GM18499 (cell line): ENCODE results near the gene ZNF529.
"Not testable (repeated sequence)": the region's sequence is repeated elsewhere in the genome, so short reads cannot be mapped to it uniquely, and the experiment has no call there.

Experiments
- ATAC-seq: cut with Tn5 transposase; IDR thresholded peaks from one replicate; pipeline ENCODE4 v1.9.1; 2021; ENCODE audit warnings: moderate number of reproducible peaks; ENCODE audit not compliant: insufficient read depth, unreplicated experiment

Gene ZNF529

GRCh38 chr19:36573020-36573894 is at the start of gene ZNF529:
Gene ZNF529, minus strand, starts transcription at chr19:36573292. Its CDS starts 946 bp downstream, at chr19:36572346.
- ATAC-seq = peak; percentile 61

GRCh38 chr19:36605877-36606478 is 32.9 kb upstream of the ZNF529 start:
- no peak for ATAC-seq

- no peak for ATAC-seq
These were observed 32.2 kb upstream of the ZNF529 start, which contains the start of gene ZNF382 for GRCh38 chr19:36605101-36605876. Gene ZNF382, plus strand, starts transcription at chr19:36605313. Its CDS starts 4,602 bp downstream, at chr19:36609915.

- ATAC-seq = peak; percentile 50
These were observed 31.6 kb upstream of the ZNF529 start for GRCh38 chr19:36604656-36605100.

- ATAC-seq = not testable (repeated sequence)
These were observed 29.6 kb upstream of the ZNF529 start for GRCh38 chr19:36602681-36603080.

GRCh38 chr19:36579255-36579654 is 6.2 kb upstream of the ZNF529 start:
- ATAC-seq = no peak

GRCh38 chr19:36577271-36577996 is 4.3 kb upstream of the ZNF529 start:
- no peak for ATAC-seq

- ATAC-seq = no peak
These were observed 1.6 kb upstream of the ZNF529 start for GRCh38 chr19:36574741-36575140.

- ATAC-seq = no peak
These were observed 1.0 kb upstream of the ZNF529 start for GRCh38 chr19:36573895-36574720.

- ATAC-seq = no peak
These were observed 486 bp downstream of the ZNF529 start for GRCh38 chr19:36572593-36573019.

- no peak for ATAC-seq
These were observed 8.7 kb downstream of the ZNF529 start for GRCh38 chr19:36564391-36564790.

- no peak for ATAC-seq
These were observed 25.9 kb downstream of the ZNF529 start for GRCh38 chr19:36547001-36547732.

- ATAC-seq = peak; percentile 24
These were observed 44.1 kb downstream of the ZNF529 start for GRCh38 chr19:36528921-36529518.

- peak; percentile 52 for ATAC-seq
These were observed 44.7 kb downstream of the ZNF529 start, which contains the start of gene ZNF260 for GRCh38 chr19:36528194-36528920. Gene ZNF260, minus strand, starts transcription at chr19:36528271. Its CDS starts 13,033 bp downstream, at chr19:36515238.

- ATAC-seq = no peak
These were observed 45.3 kb downstream of the ZNF529 start for GRCh38 chr19:36527873-36528193.

GRCh38 chr19:36527341-36527740 is 45.8 kb downstream of the ZNF529 start:
- ATAC-seq = no peak

- ATAC-seq = no peak
These were observed 46.5 kb downstream of the ZNF529 start for GRCh38 chr19:36526581-36526980.
